ENCODE measurements around the gene SLC25A51. TPM values are rescaled to one million over a fixed set of nuclear protein-coding genes. Genes with fewer than 3 reads are reported as not detected.

Gene SLC25A51
- total RNA-seq, 2 experiments from 2014 or later, result 28.3 to 30.0 TPM

DNA sequence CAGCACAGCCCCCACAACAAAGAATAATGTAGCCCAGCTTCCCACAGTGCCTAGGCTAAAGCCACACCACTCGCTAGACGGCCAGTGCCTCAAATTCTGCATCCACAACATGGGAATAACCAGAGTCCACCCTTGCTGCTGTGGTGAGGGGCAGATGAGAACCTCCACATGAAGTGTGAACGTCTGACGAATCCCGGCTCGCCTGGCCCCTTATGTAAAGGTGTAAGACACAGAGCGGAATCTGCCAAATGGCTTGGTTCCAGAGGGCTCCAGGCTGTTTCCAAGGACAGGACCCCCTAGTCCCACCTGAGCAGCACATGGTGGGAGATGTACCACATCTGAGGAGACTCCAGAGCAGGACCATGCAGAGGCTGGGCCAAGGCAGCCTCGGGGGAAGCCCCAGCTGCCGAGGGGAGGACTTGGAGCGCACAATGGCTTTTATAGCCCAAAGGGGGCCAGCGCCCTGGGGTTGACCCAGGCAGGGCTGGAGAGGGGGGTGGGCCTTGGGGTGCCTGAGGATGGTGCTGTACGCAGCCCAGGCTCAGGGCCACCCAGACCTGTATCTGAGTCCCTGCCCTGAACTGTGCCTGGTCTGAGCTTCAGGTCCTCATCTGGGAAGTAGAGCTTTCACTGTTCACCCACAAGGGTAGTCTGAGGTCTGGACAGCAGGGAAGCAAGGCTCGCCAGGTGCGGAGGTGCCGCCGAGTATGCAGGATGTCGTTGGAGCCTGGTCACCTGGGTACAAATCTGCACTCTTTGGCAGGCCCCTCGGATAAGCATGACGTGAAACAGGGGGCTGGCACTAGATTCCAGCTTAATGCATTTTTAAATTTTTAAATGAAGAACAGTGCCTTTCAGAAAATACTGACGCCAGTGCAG is 24.9 kb upstream of the SLC25A51 start:
- Mint-ChIP-seq H3K4me1 (peaks cover 2% of the 10 kb centered on the region), H3K27me3 (no peaks in the 10 kb centered on the region), H3K27ac (no peak overlapping the region), H3K4me3 (no peak overlapping the region), H3K9me3 (ENCODE audit: low read depth) (no peaks in the 10 kb centered on the region), H3K36me3 (no peaks in the 10 kb centered on the region)
- ATAC-seq (no peak), DNase-seq (no peak)
- CTCF ChIA-PET, result no interaction called here

DNA sequence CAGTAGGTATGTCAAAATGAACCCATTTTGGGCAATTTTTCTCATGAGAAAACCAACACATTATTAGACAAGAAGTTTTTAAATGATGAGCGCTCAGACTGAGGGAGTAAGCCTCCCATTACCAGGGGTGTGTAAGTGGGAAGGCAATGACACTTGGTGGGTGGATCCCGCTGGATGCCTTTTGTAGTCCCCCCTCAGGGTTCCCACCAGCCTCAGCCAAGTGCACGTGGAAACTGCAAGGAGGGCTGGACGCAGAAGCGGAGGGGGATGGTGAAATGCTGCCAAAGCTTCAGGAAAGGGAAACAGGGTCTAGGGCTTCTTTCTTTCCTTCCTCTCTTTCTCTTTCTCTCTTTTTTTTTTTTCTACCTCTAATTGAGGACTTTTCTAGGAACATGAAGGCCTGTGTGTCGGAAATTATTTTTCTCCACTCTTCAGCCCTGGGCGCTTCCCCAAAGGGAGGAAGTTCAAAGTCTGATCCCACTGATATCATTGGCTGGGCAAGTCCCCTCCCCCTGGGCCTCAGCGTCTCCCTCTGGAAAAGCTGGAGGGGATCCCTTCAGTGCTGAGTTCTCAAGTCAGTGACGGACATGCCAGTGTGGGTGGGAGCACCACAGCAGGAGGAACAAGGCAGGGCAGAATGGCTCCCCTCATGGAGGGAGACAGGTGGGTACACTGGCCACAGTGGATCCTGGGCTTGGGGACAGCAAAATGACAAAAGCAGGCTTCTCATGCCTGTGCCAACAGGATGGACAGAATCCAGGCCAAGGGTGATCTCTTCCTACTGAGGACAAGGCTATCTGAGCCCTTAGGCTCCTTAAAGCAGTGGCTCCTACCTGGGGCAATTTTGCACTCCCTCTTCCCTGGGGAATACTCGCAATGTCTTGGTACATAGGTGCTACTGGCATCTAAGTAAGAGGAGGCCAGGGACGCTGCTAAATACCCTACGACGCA is 23.9 kb upstream of the SLC25A51 start:
- Mint-ChIP-seq H3K4me1 (peaks cover 2% of the 10 kb centered on the region), H3K27ac (no peak overlapping the region), H3K36me3 (no peaks in the 10 kb centered on the region), H3K27me3 (no peaks in the 10 kb centered on the region), H3K9me3 (ENCODE audit: low read depth) (no peaks in the 10 kb centered on the region), H3K4me3 (no peak overlapping the region)
- ATAC-seq (no peak), DNase-seq (no peak)
- CTCF ChIA-PET, result interaction anchor here (0.7 to 1.4 kb wide), 2 partner anchors 15 to 61 kb away, joined by 3 to 5 read pairs; no protein-coding TSS in a partner anchor

DNA sequence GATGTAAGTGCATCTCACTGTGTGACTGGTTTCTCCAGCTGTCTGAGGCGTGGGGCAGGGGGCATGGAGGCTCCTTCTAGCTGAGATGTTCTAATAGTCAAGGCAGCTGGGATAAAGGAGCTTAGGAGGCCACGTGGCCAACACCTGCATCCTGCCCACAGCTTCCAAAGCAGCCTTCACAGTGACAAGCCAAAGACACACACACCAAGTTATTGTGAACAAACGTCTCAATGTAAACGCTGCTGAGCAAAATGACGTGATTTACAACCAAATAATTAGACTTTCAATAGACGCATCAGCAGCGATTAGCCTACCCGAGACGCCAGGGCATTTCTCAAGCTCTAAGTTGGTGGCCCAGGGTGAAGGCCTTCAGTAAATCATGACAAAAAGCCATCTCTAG is 23.2 kb upstream of the SLC25A51 start:
- no peak overlapping the region for H3K27ac Mint-ChIP-seq
- H3K9me3 Mint-ChIP-seq (ENCODE audit: low read depth), result no peaks in the 10 kb centered on the region
- CTCF ChIA-PET, result interaction anchor here (0.7 to 1.4 kb wide), 2 partner anchors 14 to 60 kb away, joined by 3 to 5 read pairs; no protein-coding TSS in a partner anchor
- H3K4me3 Mint-ChIP-seq, result no peak overlapping the region
- H3K36me3 Mint-ChIP-seq, result no peaks in the 10 kb centered on the region
- no peaks in the 10 kb centered on the region for H3K27me3 Mint-ChIP-seq
- DNase-seq (no peak), ATAC-seq (no peak)
- H3K4me1 Mint-ChIP-seq, result peaks cover 2% of the 10 kb centered on the region

DNA sequence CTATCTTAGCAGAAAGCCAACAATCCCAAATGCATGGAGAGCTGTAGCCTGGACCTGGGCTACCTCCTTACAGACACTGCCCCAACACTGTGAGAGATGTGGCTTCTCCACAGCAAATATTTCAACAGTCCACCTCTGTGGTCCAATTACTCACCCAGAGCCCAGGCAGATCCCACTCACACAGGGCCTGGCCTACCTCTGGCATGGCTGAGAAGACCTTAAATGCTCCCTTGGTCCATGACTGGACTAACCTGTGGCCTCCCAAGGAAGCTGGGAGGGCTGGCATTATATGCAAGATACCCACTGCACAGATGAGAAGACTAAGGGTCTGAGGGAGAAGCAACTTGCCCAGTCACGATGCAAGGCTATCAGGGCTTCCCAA is 22.8 kb upstream of the SLC25A51 start:
- H3K27ac Mint-ChIP-seq, result no peak overlapping the region
- DNase-seq, result no peak
- CTCF ChIA-PET, result interaction anchor here (0.7 to 1.4 kb wide), 2 partner anchors 13 to 60 kb away, joined by 3 to 5 read pairs; no protein-coding TSS in a partner anchor
- H3K9me3 Mint-ChIP-seq (ENCODE audit: low read depth), result no peaks in the 10 kb centered on the region
- ATAC-seq, result no peak
- no peak overlapping the region for H3K4me3 Mint-ChIP-seq
- no peaks in the 10 kb centered on the region for H3K36me3 Mint-ChIP-seq
- H3K27me3 Mint-ChIP-seq, result no peaks in the 10 kb centered on the region
- peaks cover 2% of the 10 kb centered on the region for H3K4me1 Mint-ChIP-seq

DNA sequence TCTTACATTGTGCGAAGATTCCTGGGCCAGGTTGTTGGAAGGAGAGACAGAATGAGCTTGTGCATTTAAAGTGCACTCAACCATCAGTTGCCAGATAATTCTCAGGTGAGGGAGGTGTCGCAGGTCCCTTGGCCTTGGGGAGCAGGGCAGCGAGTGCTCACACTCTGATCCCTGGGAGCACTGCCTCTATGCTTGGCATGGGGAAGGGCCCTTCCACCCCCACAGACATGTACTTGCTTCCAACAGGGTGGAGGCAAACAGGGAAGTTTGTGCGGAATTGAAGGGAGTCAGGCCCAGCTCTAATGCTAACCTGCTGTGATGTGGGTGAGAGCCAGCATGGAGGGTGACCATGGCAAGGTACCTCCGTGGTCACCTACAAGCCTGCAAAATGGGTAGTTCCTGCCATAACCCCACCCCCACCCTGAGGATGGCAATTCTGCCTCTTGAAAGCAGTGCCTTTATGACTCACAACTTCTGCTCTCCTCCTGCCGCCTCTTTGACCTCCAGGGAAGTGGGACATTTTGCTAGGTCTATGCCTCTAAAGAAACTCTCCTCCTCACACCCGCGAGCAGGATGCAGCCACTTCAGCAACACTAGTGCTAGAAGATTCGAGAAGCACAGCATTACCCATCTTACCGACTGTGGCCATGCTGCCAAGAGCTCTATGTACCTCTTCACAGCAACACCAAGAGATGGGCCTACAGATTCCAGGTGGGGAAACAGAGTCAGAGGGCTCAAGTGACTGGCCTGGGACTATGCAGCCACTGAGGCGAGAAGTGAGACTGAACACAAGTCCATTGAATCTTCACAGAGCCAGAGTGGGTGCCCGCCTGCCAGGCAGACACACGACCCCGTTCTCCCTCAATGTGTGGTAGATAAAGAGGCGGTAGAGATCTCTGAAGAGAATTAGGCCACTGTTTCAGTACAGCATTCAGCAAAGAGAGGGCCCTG is 22.1 kb upstream of the SLC25A51 start:
- no peaks in the 10 kb centered on the region for H3K36me3 Mint-ChIP-seq
- CTCF ChIA-PET, result interaction anchor here (2.0 kb wide), 1 partner anchor 12 kb away, joined by 8 read pairs; no protein-coding TSS in a partner anchor
- H3K27me3 Mint-ChIP-seq, result no peaks in the 10 kb centered on the region
- no peaks in the 10 kb centered on the region for H3K9me3 Mint-ChIP-seq (ENCODE audit: low read depth)
- H3K4me3 Mint-ChIP-seq, result no peak overlapping the region
- ATAC-seq (no peak), DNase-seq (no peak)
- H3K27ac Mint-ChIP-seq, result no peak overlapping the region
- H3K4me1 Mint-ChIP-seq, result peaks cover 2% of the 10 kb centered on the region

DNA sequence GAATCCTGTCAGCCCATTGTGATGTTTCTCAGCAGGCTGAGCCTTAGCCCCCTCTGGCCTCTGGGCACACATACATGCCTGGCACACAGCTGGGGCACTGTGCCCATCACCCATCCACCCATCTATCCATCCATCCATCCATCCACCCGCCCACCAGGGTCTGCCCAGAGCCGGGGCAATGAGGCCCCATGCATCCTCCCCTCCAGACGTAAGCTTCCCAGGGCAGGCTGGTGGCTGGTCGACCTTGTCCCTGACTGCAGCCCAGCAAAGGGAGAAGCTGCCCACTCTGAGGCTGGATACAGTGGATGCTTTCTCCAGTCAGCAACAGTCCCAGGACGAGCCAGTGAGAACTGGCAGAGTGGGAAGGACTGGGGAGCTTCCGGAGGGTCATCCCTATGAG is 21.1 kb upstream of the SLC25A51 start:
- no peak for DNase-seq
- no peak for ATAC-seq
- Mint-ChIP-seq H3K9me3 (ENCODE audit: low read depth) (no peaks in the 10 kb centered on the region), H3K27me3 (no peaks in the 10 kb centered on the region), H3K27ac (no peak overlapping the region), H3K4me1 (peaks cover 2% of the 10 kb centered on the region), H3K4me3 (no peak overlapping the region), H3K36me3 (no peaks in the 10 kb centered on the region)
- CTCF ChIA-PET, result interaction anchor here (2.0 kb wide), 1 partner anchor 11 kb away, joined by 8 read pairs; no protein-coding TSS in a partner anchor

DNA sequence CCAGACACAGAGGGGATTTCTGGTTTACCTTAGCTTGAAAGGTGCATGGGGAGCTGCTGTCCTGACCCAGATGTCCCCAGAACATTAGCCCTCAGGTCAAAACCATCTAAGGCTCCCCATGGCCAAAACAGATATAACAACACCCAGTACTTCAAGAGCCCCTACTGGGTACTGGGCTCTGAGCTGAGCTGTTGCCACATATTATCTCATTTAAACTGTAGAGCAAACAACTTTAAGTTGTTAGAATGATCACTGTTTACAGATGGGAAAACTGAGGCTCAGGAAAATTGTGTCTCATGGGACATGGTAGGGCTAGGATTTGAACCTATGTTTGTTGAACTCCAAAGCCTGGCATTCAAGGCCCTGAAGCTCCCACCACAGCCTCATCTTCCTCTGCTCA is 20.6 kb upstream of the SLC25A51 start:
- Mint-ChIP-seq H3K36me3 (no peaks in the 10 kb centered on the region), H3K27me3 (no peaks in the 10 kb centered on the region), H3K27ac (no peak overlapping the region), H3K4me3 (no peak overlapping the region), H3K4me1 (peaks cover 2% of the 10 kb centered on the region), H3K9me3 (ENCODE audit: low read depth) (no peaks in the 10 kb centered on the region)
- CTCF ChIA-PET, result interaction anchor here (2.0 kb wide), 1 partner anchor 11 kb away, joined by 8 read pairs; no protein-coding TSS in a partner anchor
- ATAC-seq, result no peak
- no peak for DNase-seq

DNA sequence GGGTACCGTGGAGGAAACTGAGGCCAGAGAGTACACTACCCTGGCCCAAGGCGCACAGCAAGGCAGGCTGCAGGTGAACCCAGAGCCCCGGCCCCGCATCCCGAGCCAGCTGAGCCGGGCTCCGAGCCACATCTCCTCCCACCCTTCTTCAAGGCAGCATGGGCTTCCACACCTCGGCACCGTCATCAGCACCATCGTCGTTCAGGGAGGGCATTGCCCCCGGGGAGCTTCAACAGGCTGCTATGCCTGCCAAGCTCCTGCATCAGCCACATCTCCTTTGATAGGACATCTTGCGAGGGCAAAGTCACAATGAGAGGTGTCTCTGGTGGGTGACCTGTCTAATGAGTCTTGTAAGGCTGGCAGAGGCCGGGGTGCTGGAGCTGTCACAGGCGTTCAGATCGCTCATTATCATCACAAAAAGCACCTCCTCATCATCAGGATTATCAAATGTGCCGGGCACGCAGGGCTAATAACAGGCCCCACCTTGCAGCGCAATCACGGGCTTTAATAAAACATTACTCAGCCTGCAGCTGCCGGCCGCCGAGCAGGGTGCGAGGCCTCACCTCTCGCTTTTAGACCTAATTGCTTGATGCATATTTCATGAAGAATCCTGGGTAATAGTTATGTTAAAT is 20.0 kb upstream of the SLC25A51 start:
- no peak for DNase-seq
- Mint-ChIP-seq H3K4me1 (peaks cover 2% of the 10 kb centered on the region), H3K4me3 (no peak overlapping the region), H3K27me3 (no peaks in the 10 kb centered on the region), H3K27ac (no peak overlapping the region), H3K9me3 (ENCODE audit: low read depth) (no peaks in the 10 kb centered on the region), H3K36me3 (no peaks in the 10 kb centered on the region)
- ATAC-seq, result no peak
- CTCF ChIA-PET, result interaction anchor here (0.6 to 2.0 kb wide), 2 partner anchors 10 to 442 kb away, joined by 4 to 8 read pairs; no protein-coding TSS in a partner anchor

DNA sequence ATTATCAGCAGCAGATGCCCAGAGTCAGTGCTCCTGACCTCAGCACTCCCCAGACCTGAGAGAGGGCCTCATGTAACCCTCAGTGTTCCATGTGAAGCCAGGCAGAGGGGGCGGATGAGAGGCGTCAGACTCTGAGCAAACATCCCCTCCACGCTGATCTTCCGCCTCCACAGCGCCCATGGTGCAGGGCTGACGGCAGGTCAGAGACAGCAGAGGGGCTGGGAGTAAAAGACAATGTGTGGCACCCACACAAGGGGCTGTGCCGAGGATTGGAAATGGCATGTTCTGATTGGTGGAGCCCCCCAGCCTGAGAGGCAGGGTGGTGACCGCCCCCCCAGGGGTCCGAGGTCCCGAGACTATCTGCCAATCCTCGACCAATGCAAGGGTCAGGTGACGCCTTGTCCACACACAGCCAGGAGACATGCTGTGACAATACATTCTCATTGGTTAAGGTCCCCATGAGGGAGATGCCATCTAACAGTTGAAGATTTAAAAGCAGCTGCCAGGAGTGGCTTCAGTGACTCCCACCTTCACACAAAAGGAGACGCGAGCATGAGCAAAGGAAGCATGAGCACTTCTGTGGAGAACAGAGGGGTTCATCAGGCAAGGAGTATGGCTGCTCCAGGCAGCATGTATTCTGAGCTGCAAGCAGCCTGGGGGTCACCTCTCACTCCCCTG is 19.3 kb upstream of the SLC25A51 start:
- CTCF ChIA-PET, result interaction anchor here (0.6 kb wide), 1 partner anchor 441 kb away, joined by 4 read pairs; no protein-coding TSS in a partner anchor
- no peak for ATAC-seq
- no peaks in the 10 kb centered on the region for H3K9me3 Mint-ChIP-seq (ENCODE audit: low read depth)

DNA sequence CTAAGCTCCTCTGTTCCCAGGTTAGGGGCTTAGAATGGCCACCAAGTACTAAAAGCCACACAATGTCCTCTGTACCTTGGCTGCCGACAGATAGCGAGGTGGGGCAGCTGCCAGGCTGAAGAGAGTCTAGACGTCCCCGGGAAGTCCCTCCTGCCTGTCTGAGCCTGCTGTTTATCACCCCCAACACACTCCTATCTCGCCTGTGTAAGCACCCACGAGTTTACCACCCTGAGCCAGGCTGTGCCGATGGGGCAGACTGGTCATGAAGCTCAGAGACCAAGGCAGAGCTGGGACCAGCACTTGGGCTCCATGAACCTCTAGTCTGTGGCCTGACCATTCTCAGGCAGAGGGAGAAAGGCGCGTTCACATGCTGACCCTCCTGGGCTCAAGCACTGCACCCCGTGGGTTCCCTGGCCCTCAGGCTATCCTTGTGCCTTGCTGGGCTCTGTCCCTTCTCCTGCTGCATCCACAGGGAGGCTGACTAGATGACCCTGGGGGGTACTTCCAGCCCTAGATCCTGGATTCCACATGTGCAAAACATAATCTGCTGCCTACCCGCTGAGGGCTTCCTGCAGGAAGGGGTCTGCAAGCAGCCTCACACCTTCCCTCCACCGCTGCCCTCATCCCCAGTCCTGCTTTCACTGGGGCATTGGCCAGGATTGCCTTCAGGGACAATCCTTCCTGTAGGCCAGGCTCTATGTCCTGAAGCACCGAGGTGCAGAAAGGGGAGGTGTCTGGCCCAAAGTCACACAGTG is 18.6 kb upstream of the SLC25A51 start:
- CTCF ChIA-PET, result interaction anchor here (1.1 kb wide), 1 partner anchor 9 kb away, joined by 3 read pairs; no protein-coding TSS in a partner anchor

More for the DNA sequence above, 19.3 kb upstream of the SLC25A51 start:
- Mint-ChIP-seq H3K4me3 (no peak overlapping the region), H3K4me1 (peaks cover 2% of the 10 kb centered on the region), H3K36me3 (no peaks in the 10 kb centered on the region), H3K27ac (no peak overlapping the region), H3K27me3 (no peaks in the 10 kb centered on the region)
- no peak for DNase-seq

More for the DNA sequence above, 18.6 kb upstream of the SLC25A51 start:
- no peak for DNase-seq
- no peaks in the 10 kb centered on the region for H3K27me3 Mint-ChIP-seq
- H3K4me3 Mint-ChIP-seq, result no peak overlapping the region
- H3K27ac Mint-ChIP-seq, result no peak overlapping the region
- H3K36me3 Mint-ChIP-seq, result no peaks in the 10 kb centered on the region
- peaks cover 3% of the 10 kb centered on the region for H3K4me1 Mint-ChIP-seq
- no peak for ATAC-seq
- H3K9me3 Mint-ChIP-seq (ENCODE audit: low read depth), result no peaks in the 10 kb centered on the region
